HFF-Myc (cell line): ENCODE data around the gene FOXL1.

ENCODE experiments used
- DNase-seq: peaks from one replicate; pipeline ENCODE4 v3.0.0-alpha.2; 2011; ENCODE audit warnings: low read depth; ENCODE audit errors: extremely low read depth
- H3K4me3 ChIP-seq: replicated peaks from 2 replicates; pipeline ENCODE4 v1.5.1; 2011; ENCODE audit warnings: low read depth, mild to moderate bottlenecking, control low read depth, low read length
- CTCF ChIP-seq: IDR thresholded peaks from 2 replicates; pipeline ENCODE4 v1.5.1; 2012; ENCODE audit warnings: mild to moderate bottlenecking, low read depth, low read length, control low read depth; ENCODE audit errors: missing control alignments

FOXL1 gene

GRCh38 chr16:86605950-86606349 lies 27.6 kb downstream of the FOXL1 start:
- DNase-seq = no peak
- no peak overlapping the region for H3K4me3 ChIP-seq
- TF ChIP-seq CTCF = no peak

- TF ChIP-seq CTCF = no peak
- no peak overlapping the region for H3K4me3 ChIP-seq
- DNase-seq = no peak
Observed at GRCh38 chr16:86608301-86608747, 30.0 kb downstream of the FOXL1 start.

- no peak for DNase-seq
- TF ChIP-seq CTCF = no peak
- no peak overlapping the region for H3K4me3 ChIP-seq
Observed at GRCh38 chr16:86609115-86609514, 30.8 kb downstream of the FOXL1 start.

- no peak overlapping the region for H3K4me3 ChIP-seq
- no peak for TF ChIP-seq CTCF
- DNase-seq = no peak
Observed at GRCh38 chr16:86609661-86610060, 31.3 kb downstream of the FOXL1 start.

GRCh38 chr16:86610779-86611524 lies 32.6 kb downstream of the FOXL1 start:
- H3K4me3 ChIP-seq = no peak overlapping the region
- no peak for DNase-seq
- no peak for TF ChIP-seq CTCF

- no peak overlapping the region for H3K4me3 ChIP-seq
- TF ChIP-seq CTCF = no peak
- no peak for DNase-seq
Observed at GRCh38 chr16:86611525-86611855, 33.1 kb downstream of the FOXL1 start.

GRCh38 chr16:86611941-86612340 lies 33.6 kb downstream of the FOXL1 start:
- no peak overlapping the region for H3K4me3 ChIP-seq
- TF ChIP-seq CTCF = no peak
- DNase-seq = no peak
